HPDE6-E6E7 (cell line): Measurements from ENCODE around the gene CBARP.

Source experiments
- DNase-seq: peaks from one replicate; pipeline ENCODE4 v3.0.0; 2011; ENCODE audit warnings: missing footprints; ENCODE audit errors: extremely low spot score

The CBARP gene

GRCh38 chr19:1237754-1238368 lies at the start of gene CBARP:
TSS of gene CBARP (minus strand) at chr19:1238005. CDS start at chr19:1236100, 1,905 bp downstream.
- DNase-seq, result no peak

- no peak for DNase-seq
These were observed 48.9 kb upstream of the CBARP start for GRCh38 chr19:1286487-1287353.

- no peak for DNase-seq
These were observed 48.0 kb upstream of the CBARP start, which contains the start of gene EFNA2 for GRCh38 chr19:1285737-1286360. TSS of gene EFNA2 (plus strand) at chr19:1285873. CDS start at chr19:1286169, 296 bp downstream.

GRCh38 chr19:1284979-1285736 lies 47.4 kb upstream of the CBARP start:
- DNase-seq, result no peak

- no peak for DNase-seq
These were observed 46.6 kb upstream of the CBARP start for GRCh38 chr19:1284293-1284978.

GRCh38 chr19:1283917-1284292 lies 46.1 kb upstream of the CBARP start:
- DNase-seq, result no peak

- no peak for DNase-seq
These were observed 45.6 kb upstream of the CBARP start for GRCh38 chr19:1283207-1283916.

- DNase-seq, result no peak
These were observed 44.9 kb upstream of the CBARP start for GRCh38 chr19:1282588-1283206.

GRCh38 chr19:1281569-1282287 lies 43.9 kb upstream of the CBARP start:
- DNase-seq, result no peak

- DNase-seq, result no peak
These were observed 43.1 kb upstream of the CBARP start for GRCh38 chr19:1280636-1281568.

GRCh38 chr19:1279782-1280341 lies 42.1 kb upstream of the CBARP start:
- no peak for DNase-seq

- no peak for DNase-seq
These were observed 41.2 kb upstream of the CBARP start for GRCh38 chr19:1278713-1279660.

GRCh38 chr19:1278074-1278473 lies 40.3 kb upstream of the CBARP start:
- DNase-seq, result no peak

- no peak for DNase-seq
These were observed 39.3 kb upstream of the CBARP start for GRCh38 chr19:1277061-1277460.

GRCh38 chr19:1276628-1277022 lies 38.8 kb upstream of the CBARP start:
- no peak for DNase-seq

- no peak for DNase-seq
These were observed 38.3 kb upstream of the CBARP start for GRCh38 chr19:1275976-1276627.
